H1 (cell line): ENCODE results near the gene KRTAP10-4. TPM values are rescaled to one million over a fixed set of nuclear protein-coding genes. Genes with fewer than 3 reads are reported as not detected.
A peak's percentile ranks its signal among the peaks of the same experiment; 100 is the strongest.

ENCODE experiments used
- CTCF ChIA-PET: fragments of 300-600 bp; sonication (Branson Sonifier 250); formaldehyde crosslinking; loops from one replicate; lab custom pipeline; 2021; ENCODE audit not compliant: partially characterized antibody; lab: Charles Lee
- POLR2A ChIA-PET: fragments of 300-600 bp; sonication (Branson Sonifier 250); formaldehyde crosslinking; loops from one replicate; lab custom pipeline; 2021; ENCODE audit warnings: inconsistent platforms; ENCODE audit not compliant: partially characterized antibody; lab: Charles Lee
- DNase-seq, 2 experiments: peaks; one replicate each; pipeline versions ENCODE4 v3.0.0 to v3.0.0-alpha.2; 2010 to 2022; ENCODE audit warnings: low spot score in 2 of 2, low read depth in 1 of 2, mixed read lengths in 1 of 2
- FAIRE-seq: peaks from 2 replicates; lab custom pipeline; 2011; peaks lifted over from hg19 to GRCh38; lab: Jason Lieb, UNC
- H2AFZ ChIP-seq: 2 replicates; pipeline ENCODE4 v1.8.1; 2012; ENCODE audit warnings: low read length, inconsistent platforms
- H2AK5ac ChIP-seq: 2 replicates; pipeline ENCODE4 v1.6.1; 2013; ENCODE audit warnings: low read depth, low read length
- H2BK120ac ChIP-seq: replicated peaks from 2 replicates; pipeline ENCODE3; 2013; ENCODE audit warnings: low read depth, low read length, inconsistent platforms
- H2BK12ac ChIP-seq: 2 replicates; pipeline ENCODE4 v1.6.1; 2013; ENCODE audit warnings: low read depth, low read length
- H2BK15ac ChIP-seq: 2 replicates; pipeline ENCODE4 v1.6.1; 2013; ENCODE audit warnings: low read length
- H2BK20ac ChIP-seq: 2 replicates; pipeline ENCODE4 v1.6.1; 2013; ENCODE audit warnings: low read length
- H2BK5ac ChIP-seq: 2 replicates; pipeline ENCODE4 v1.6.1; 2013; ENCODE audit warnings: low read depth, low read length
- H3K14ac ChIP-seq: 2 replicates; pipeline ENCODE4 v1.6.1; 2013; ENCODE audit warnings: inconsistent platforms; ENCODE audit not compliant: insufficient read length
- H3K18ac ChIP-seq: 2 replicates; pipeline ENCODE4 v1.6.1; 2013; ENCODE audit warnings: low read length; ENCODE audit errors: extremely low read depth
- H3K23ac ChIP-seq: 2 replicates; pipeline ENCODE4 v1.6.1; 2013; ENCODE audit warnings: inconsistent platforms; ENCODE audit not compliant: insufficient read length
- H3K23me2 ChIP-seq: 2 replicates; pipeline ENCODE4 v1.6.1; 2013; ENCODE audit warnings: low read depth, low read length
- H3K27ac ChIP-seq: 2 replicates; pipeline ENCODE4 v1.6.1; 2011; ENCODE audit warnings: low read depth, low read length, inconsistent platforms
- H3K27me3 ChIP-seq, 4 experiments: replicated peaks in 1 of 4; 1 replicate in 1 of 4; 2 replicates in 3 of 4; pipeline versions ENCODE4 v1.6.1 to v1.8.1; 2011 to 2013; ENCODE audit warnings: low read length in 3 of 4, mild to moderate bottlenecking in 3 of 4, inconsistent platforms in 2 of 4, mixed read lengths in 2 of 4, moderate library complexity in 1 of 4; ENCODE audit not compliant: control insufficient read depth in 3 of 4, insufficient read depth in 3 of 4; ENCODE audit errors: extremely low read depth in 1 of 4
- H3K36me3 ChIP-seq, 4 experiments: 2 replicates each; pipeline versions ENCODE4 v1.6.1 to v1.8.1; 2011 to 2013; ENCODE audit warnings: mild to moderate bottlenecking in 4 of 4, low read length in 3 of 4, moderate library complexity in 2 of 4, control low read depth in 1 of 4, inconsistent platforms in 1 of 4; ENCODE audit not compliant: insufficient read depth in 4 of 4, control insufficient read depth in 2 of 4
- H3K4ac ChIP-seq: replicated peaks from 2 replicates; pipeline ENCODE3; 2013; ENCODE audit warnings: low read length, low read depth, mixed read lengths, inconsistent platforms; ENCODE audit not compliant: insufficient read length
- H3K4me1 ChIP-seq, 4 experiments: replicated peaks in 1 of 4; 1 replicate in 1 of 4; 2 replicates in 3 of 4; pipeline versions ENCODE4 v1.6.1 to v1.8.1; 2011 to 2013; ENCODE audit warnings: low read length in 3 of 4, inconsistent platforms in 2 of 4, mixed read lengths in 1 of 4; ENCODE audit not compliant: insufficient read depth in 4 of 4, control insufficient read depth in 3 of 4
- H3K4me2 ChIP-seq, 2 experiments: 2 replicates each; pipeline versions ENCODE4 v1.6.1 to v1.8.1; 2011 to 2013; ENCODE audit warnings: low read depth in 2 of 2, low read length in 2 of 2, control low read depth in 1 of 2, inconsistent platforms in 1 of 2, mild to moderate bottlenecking in 1 of 2; ENCODE audit not compliant: insufficient read depth in 1 of 2
- H3K4me3 ChIP-seq, 4 experiments: fragments of 200-600, 300-600 bp in 1 of 4; sonication (generic), shearing (Covaris generic), sonication (Bioruptor Twin) in 1 of 4; 2 replicates each; pipeline versions ENCODE4 v1.5.1 to v1.8.1; 2011 to 2016; ENCODE audit warnings: low read length in 4 of 4, low read depth in 3 of 4, control low read depth in 2 of 4, inconsistent platforms in 2 of 4, mild to moderate bottlenecking in 2 of 4, mixed read lengths in 1 of 4, moderate library complexity in 1 of 4; ENCODE audit not compliant: insufficient read depth in 2 of 4; ENCODE audit errors: extremely low read depth in 1 of 4
- H3K56ac ChIP-seq: replicated peaks from 2 replicates; pipeline ENCODE3; 2013; ENCODE audit warnings: low read depth, mild to moderate bottlenecking, mixed read lengths, low read length, inconsistent platforms; ENCODE audit not compliant: insufficient read length
- H3K79me1 ChIP-seq: 2 replicates; pipeline ENCODE4 v1.6.1; 2013; ENCODE audit warnings: low read depth, low read length, control low read depth
- H3K79me2 ChIP-seq, 2 experiments: 2 replicates each; pipeline versions ENCODE4 v1.6.1 to v1.8.1; 2012 to 2013; ENCODE audit warnings: low read length in 2 of 2, mild to moderate bottlenecking in 2 of 2, inconsistent platforms in 1 of 2; ENCODE audit not compliant: insufficient read depth in 2 of 2, control insufficient read depth in 1 of 2
- H3K9ac ChIP-seq, 4 experiments: replicated peaks in 1 of 4; 1 replicate in 1 of 4; 2 replicates in 3 of 4; pipeline versions ENCODE4 v1.6.1 to v1.8.1; 2011 to 2013; ENCODE audit warnings: low read depth in 3 of 4, low read length in 3 of 4, control low read depth in 2 of 4, mild to moderate bottlenecking in 2 of 4, moderate library complexity in 2 of 4, inconsistent platforms in 1 of 4; ENCODE audit errors: extremely low read depth in 1 of 4
- H3K9me3 ChIP-seq, 2 experiments: 2 replicates each; pipeline versions ENCODE4 v1.6.1 to v1.8.1; 2012 to 2013; ENCODE audit warnings: mild to moderate bottlenecking in 2 of 2, moderate library complexity in 2 of 2, control low read depth in 1 of 2, inconsistent platforms in 1 of 2, low read depth in 1 of 2, low read length in 1 of 2, mixed read lengths in 1 of 2; ENCODE audit not compliant: insufficient read depth in 2 of 2
- H4K20me1 ChIP-seq, 2 experiments: replicated peaks in 1 of 2; 2 replicates each; pipeline versions ENCODE3 to v1.8.1; 2011 to 2013; ENCODE audit warnings: inconsistent platforms in 2 of 2, low read length in 2 of 2, mild to moderate bottlenecking in 1 of 2; ENCODE audit not compliant: insufficient read depth in 2 of 2, control insufficient read depth in 1 of 2
- H4K5ac ChIP-seq: 2 replicates; pipeline ENCODE4 v1.6.1; 2013; ENCODE audit warnings: low read length, low read depth, mixed read lengths, inconsistent platforms; ENCODE audit not compliant: insufficient read length
- H4K8ac ChIP-seq: 2 replicates; pipeline ENCODE4 v1.8.0; 2013; ENCODE audit warnings: mild to moderate bottlenecking, moderate library complexity, low read length, inconsistent platforms; ENCODE audit not compliant: insufficient read depth; ENCODE audit errors: extremely low read depth
- H4K91ac ChIP-seq: replicated peaks from 2 replicates; pipeline ENCODE3; 2013; ENCODE audit warnings: low read length, mixed read lengths, inconsistent platforms; ENCODE audit not compliant: insufficient read length
- BACH1 ChIP-seq: IDR thresholded peaks from 2 replicates; pipeline ENCODE4 v1.6.1; 2012; ENCODE audit warnings: low read length, improper control_type of control experiment
- FOSL1 ChIP-seq: IDR thresholded peaks from 2 replicates; pipeline ENCODE4 v1.6.1; 2011; ENCODE audit warnings: mild to moderate bottlenecking, low read depth, low read length, moderate library complexity; ENCODE audit not compliant: insufficient read depth
- GTF2F1 ChIP-seq: IDR thresholded peaks from 2 replicates; pipeline ENCODE4 v1.6.1; 2012; ENCODE audit warnings: low read depth, low read length, improper control_type of control experiment, borderline replicate concordance
- HDAC2 ChIP-seq, 2 experiments: fragments of 300-600 bp in 1 of 2; sonication (generic) in 1 of 2; IDR thresholded peaks; 2 replicates each; pipeline ENCODE4 v1.6.1; 2011 to 2012; ENCODE audit warnings: low read depth in 2 of 2, low read length in 2 of 2, mild to moderate bottlenecking in 2 of 2, moderate library complexity in 2 of 2, borderline replicate concordance in 1 of 2, inconsistent platforms in 1 of 2
- WGBS, 2 experiments: shearing (Covaris generic) in 1 of 2; methylation state at CpG; one replicate each; pipeline versions ENCODE4 v1.1.6 to v1.1.7; 2013 to 2015; ENCODE audit warnings: low lambda C conversion rate in 2 of 2, mixed read lengths in 2 of 2, inconsistent platforms in 1 of 2, low coverage in 1 of 2, missing lambda C conversion rate in 1 of 2; ENCODE audit not compliant: insufficient replicate concordance in 2 of 2, insufficient coverage in 1 of 2, insufficient read length in 1 of 2; ENCODE audit errors: extremely low coverage in 1 of 2, missing lambda C conversion rate in 1 of 2; 5-methylcytosine and 5-hydroxymethylcytosine counted together
- polyA plus RNA-seq, 7 experiments: library from polyadenylated mRNA; depleted of rRNA in 3 of 7; stranded (reverse) in 5 of 7; unstranded in 2 of 7; fragments of >200 nt in 5 of 7; fragments of 200-250 nt in 2 of 7; gene quantifications; 1 replicate in 5 of 7; 2 replicates in 1 of 7; 4 replicates in 1 of 7; pipeline versions ENCODE4 v1.2.1 to v1.2.3, GENCODE V29; 2011 to 2013; ENCODE audit warnings: missing spikeins in 2 of 7, mixed read lengths in 2 of 7
- total RNA-seq: library from RNA; stranded (reverse); fragmentation: NEBNext Ultra II Directional; extraction: Animal tissue kit (Norgen Biotek cat#: 25700); gene quantifications from 2 replicates; pipeline ENCODE4 v1.2.1, GENCODE V29; 2021

KRTAP10-4 gene
- total and polyA plus RNA-seq, 2 of the 8 experiments (the other 6 are each of a cell fraction or from before 2014, with no cell fraction given), result not detected

GRCh38 chr21:44552136-44552535 is 21.4 kb upstream of the KRTAP10-4 start:
- Histone ChIP-seq H3K56ac (no peak overlapping the region), H3K36me3 (no peaks in the 10 kb centered on the region), H3K27ac (no peak overlapping the region), H4K20me1 (no peaks in the 10 kb centered on the region), H2BK12ac (peak overlapping the region; percentile 95; the same call in 1 of the 2 replicates), H3K4me2 (no peak overlapping the region), H2AK5ac (peak overlapping the region; percentile 9; the same call in 1 of the 2 replicates), H3K4ac (peak overlapping the region; percentile 71), H2BK15ac (no peak overlapping the region), H4K8ac (no peak overlapping the region), H3K23me2 (no peaks in the 10 kb centered on the region), H3K14ac (no peak overlapping the region), H3K9ac (no peak overlapping the region), H3K18ac (peak overlapping the region; percentile 83), H3K9me3 (no peaks in the 10 kb centered on the region), H3K23ac (no peak overlapping the region), H3K79me1 (no peaks in the 10 kb centered on the region), H2BK5ac (peak overlapping the region; percentile 66; the same call in 1 of the 2 replicates), H3K27me3 (no peaks in the 10 kb centered on the region), H3K79me2 (no peaks in the 10 kb centered on the region), H3K4me3 (no peak overlapping the region), H2BK120ac (peak overlapping the region; percentile 72), H2AFZ (no peak overlapping the region), H4K5ac (no peak overlapping the region), H3K4me1 (peaks cover 9 to 35% (median 17%) of the 10 kb centered on the region in 4 experiments), H4K91ac (peak overlapping the region; percentile 93), H2BK20ac (peak overlapping the region; percentile 98; the same call in 1 of the 2 replicates)
- CTCF ChIA-PET, result interaction anchor here (0.8 to 1.4 kb wide), 2 partner anchors 19 to 234 kb away, joined by 3 read pairs; no protein-coding TSS in a partner anchor
- POLR2A ChIA-PET, result interaction anchor here (1.1 to 1.7 kb wide), 3 partner anchors 11 to 50 kb away, joined by 3 to 5 read pairs (median 3); no protein-coding TSS in a partner anchor
- WGBS, 2 experiments, result 85% methylated on average over 6 of the region's 6 CpGs; no CpG with 5 or more reads in 1 of the 2 experiments
- DNase-seq (peak in 1 of 2 experiments; percentile 42), FAIRE-seq (no peak)
- no peak for TF ChIP-seq BACH1
- TF ChIP-seq HDAC2 (IDR thresholded peaks at IDR 0.05; ENCODE audit: borderline replicate concordance in 1 of 2, low read depth in 2 of 2, low read length in 2 of 2), result no peak
- no peak for TF ChIP-seq FOSL1
- TF ChIP-seq GTF2F1, result no peak
